ENCODE results near the gene IRF4.

The IRF4 gene

DNA sequence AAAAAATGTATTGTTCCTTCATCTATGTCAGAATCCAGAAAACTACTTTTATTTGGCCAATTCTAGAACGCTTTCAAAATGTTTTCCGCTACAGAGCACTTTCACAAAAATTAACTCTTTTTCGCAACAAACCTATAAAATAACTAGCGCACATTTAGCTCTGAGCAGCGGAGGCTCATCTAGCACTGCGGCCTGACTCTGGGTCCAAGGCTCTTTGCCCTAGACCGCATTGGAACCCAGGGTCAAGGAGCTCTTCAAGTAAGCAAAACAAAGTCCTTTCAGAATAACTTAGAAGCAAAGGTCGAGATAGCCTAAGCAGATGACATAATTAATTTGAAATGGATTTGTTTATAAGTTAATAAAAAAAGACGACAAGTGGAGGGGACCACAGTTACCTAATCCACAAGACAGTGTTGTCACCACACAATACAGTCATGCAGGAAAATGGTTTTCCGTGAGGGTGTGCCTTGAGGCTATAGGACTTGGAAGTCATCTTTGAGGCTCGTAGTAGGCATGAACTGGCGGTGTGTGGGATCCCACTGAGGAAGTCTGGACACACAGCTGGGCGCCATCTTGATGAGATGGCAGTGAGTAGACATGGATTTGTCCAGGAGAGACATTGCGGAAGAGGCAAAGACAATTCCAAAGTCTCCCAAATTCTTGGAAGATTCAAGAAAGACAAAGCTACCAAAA lies 29.2 kb upstream of the IRF4 start:
- Histone ChIP-seq H3K4me1 (no peaks in the 10 kb centered on the region), H3K36me3 (no peaks in the 10 kb centered on the region), H3K4me3 (no peak overlapping the region), H3K27ac (no peak overlapping the region), H3K27me3 (no peaks in the 10 kb centered on the region), H3K9me3 (peaks cover 0 to 17% (median 12%) of the 10 kb centered on the region in 3 donors)
- TF ChIP-seq, protein P1, sequence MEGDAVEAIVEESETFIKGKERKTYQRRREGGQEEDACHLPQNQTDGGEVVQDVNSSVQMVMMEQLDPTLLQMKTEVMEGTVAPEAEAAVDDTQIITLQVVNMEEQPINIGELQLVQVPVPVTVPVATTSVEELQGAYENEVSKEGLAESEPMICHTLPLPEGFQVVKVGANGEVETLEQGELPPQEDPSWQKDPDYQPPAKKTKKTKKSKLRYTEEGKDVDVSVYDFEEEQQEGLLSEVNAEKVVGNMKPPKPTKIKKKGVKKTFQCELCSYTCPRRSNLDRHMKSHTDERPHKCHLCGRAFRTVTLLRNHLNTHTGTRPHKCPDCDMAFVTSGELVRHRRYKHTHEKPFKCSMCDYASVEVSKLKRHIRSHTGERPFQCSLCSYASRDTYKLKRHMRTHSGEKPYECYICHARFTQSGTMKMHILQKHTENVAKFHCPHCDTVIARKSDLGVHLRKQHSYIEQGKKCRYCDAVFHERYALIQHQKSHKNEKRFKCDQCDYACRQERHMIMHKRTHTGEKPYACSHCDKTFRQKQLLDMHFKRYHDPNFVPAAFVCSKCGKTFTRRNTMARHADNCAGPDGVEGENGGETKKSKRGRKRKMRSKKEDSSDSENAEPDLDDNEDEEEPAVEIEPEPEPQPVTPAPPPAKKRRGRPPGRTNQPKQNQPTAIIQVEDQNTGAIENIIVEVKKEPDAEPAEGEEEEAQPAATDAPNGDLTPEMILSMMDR (IDR thresholded peaks at IDR 0.05): no peak
- intact Hi-C loops (cut with DNase I; ENCODE audit: low total_unique reads): no loop called here
- no peak for DNase-seq

DNA sequence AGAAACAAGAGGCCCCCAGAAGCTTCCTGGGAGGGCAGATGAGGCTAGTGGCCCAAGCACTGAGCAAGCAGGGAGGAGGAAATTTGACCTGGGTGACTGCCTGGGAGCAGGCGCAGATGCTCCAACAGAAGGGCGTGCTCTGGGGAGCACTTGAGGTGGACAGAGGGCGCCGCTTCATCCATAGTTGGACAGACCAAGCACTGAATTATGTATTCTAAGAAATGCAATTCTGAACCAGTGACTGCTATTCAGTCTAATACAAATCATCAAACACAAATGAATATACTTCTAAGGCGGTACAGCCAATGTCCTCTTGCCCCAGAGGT lies 28.7 kb upstream of the IRF4 start:
- TF ChIP-seq, protein P1 (IDR thresholded peaks at IDR 0.05): no peak
- no peak overlapping the region for H3K27ac ChIP-seq
- H3K9me3 ChIP-seq: peaks cover 0 to 17% (median 12%) of the 10 kb centered on the region in 3 donors
- H3K36me3 ChIP-seq: no peaks in the 10 kb centered on the region
- no peaks in the 10 kb centered on the region for H3K4me1 ChIP-seq
- peak in 1 of 2 donors; percentile 52 for DNase-seq
- H3K4me3 ChIP-seq: no peak overlapping the region
- no peaks in the 10 kb centered on the region for H3K27me3 ChIP-seq
- intact Hi-C loops (cut with DNase I; ENCODE audit: low total_unique reads): no loop called here

DNA sequence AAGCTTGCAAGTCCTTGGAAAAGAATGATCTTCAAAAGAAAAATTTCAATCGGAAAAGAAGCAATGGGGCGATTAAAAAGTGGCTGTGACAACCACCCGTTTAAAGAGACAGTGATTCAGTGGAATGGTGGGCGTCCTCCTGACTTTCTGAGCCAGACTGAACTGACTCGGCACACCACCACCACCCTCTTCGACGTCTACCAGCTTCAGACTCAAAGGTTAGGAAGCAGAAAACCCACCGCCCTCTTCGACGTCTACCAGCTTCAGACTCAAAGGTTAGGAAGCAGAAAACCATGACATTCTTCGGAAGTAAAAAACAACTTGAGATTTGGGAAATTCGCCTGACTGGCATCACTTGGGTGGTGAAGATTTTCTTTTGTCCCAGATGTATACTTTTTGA lies 28.3 kb upstream of the IRF4 start:
- H3K9me3 ChIP-seq: peaks cover 0 to 17% (median 12%) of the 10 kb centered on the region in 3 donors
- no peak for DNase-seq

DNA sequence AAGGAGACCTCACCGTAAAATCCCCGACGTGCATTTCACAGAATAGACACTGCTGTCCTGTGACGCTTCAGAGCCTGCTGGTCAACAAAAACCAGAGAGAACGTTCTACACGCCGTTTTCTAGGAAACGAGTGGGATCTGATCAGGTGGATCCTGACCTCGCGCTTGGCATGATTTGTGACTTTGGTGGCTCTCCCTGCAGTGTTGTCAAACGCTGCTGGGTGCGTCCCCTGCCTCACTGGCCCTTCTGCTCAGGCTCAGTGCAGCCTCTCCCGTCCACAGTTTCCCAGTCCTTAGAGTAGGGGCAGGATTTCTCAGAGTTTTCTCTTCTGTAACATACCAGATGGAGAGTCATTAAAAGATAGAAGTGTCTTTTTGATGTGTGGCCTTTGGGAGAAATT lies 27.6 kb upstream of the IRF4 start:
- Histone ChIP-seq H3K36me3 (no peaks in the 10 kb centered on the region), H3K27me3 (peaks cover 0 to 1% of the 10 kb centered on the region in 2 donors), H3K9me3 (peaks cover 0 to 17% (median 12%) of the 10 kb centered on the region in 3 donors), H3K4me3 (no peak overlapping the region), H3K27ac (no peak overlapping the region), H3K4me1 (no peaks in the 10 kb centered on the region)
- TF ChIP-seq, protein P1 (IDR thresholded peaks at IDR 0.05): no peak
- intact Hi-C loops (cut with DNase I; ENCODE audit: low total_unique reads): no loop called here
- no peak for DNase-seq

More for the DNA sequence above, 28.3 kb upstream of the IRF4 start:
- TF ChIP-seq, protein P1 (IDR thresholded peaks at IDR 0.05): no peak
- intact Hi-C loops (cut with DNase I; ENCODE audit: low total_unique reads): no loop called here
- H3K27me3 ChIP-seq: no peaks in the 10 kb centered on the region
- no peaks in the 10 kb centered on the region for H3K36me3 ChIP-seq
- no peaks in the 10 kb centered on the region for H3K4me1 ChIP-seq
- no peak overlapping the region for H3K27ac ChIP-seq
- no peak overlapping the region for H3K4me3 ChIP-seq

DNA sequence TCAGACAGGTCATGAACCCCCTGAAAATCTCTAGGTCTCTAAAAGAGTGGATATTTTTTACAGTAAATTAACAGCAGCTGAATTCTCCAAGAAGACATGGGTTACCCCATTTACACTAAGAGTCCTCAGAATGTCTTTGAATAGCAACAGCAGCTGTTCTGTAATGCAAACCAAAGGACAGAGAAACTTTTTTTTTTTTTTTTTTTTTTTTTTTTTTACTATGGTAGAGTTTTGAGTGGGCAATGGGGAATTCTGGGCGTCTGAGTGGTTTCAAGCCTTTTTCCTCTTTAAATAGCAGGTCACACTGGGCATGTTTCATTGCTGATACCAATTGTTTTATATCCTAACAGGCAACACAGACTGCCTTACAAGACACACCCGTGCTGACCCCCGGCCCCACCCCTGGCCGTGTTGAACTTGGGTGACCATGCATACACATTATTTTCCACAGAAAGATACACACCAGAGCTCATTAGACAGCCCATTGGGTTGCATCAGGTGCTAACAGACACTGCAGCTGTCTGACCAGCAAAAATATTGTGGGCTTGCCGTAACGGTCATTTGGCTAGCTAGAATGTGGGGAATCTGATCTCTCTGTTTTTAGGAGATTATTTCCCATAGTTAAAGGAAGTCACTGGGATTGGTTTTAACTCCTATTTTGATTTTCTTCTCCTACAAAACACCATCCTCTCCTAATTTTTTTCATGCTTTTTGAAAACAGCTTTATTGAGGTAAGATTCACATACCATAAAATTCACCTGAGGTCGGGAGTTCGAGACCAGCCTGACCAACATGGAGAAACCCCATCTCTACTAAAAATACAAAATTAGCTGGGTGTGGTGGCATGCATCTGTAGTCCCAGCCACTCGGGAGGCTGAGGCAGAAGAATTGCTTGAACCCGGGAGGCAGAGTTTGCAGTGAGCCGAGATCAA lies 26.7 kb upstream of the IRF4 start:
- DNase-seq: peak in 1 of 2 donors; percentile 56
- Histone ChIP-seq H3K36me3 (no peaks in the 10 kb centered on the region), H3K27me3 (peaks cover 0 to 6% of the 10 kb centered on the region in 2 donors), H3K27ac (no peak overlapping the region), H3K9me3 (peaks cover 0 to 17% (median 12%) of the 10 kb centered on the region in 3 donors), H3K4me1 (no peaks in the 10 kb centered on the region), H3K4me3 (no peak overlapping the region)
- intact Hi-C loops (cut with DNase I; ENCODE audit: low total_unique reads): no loop called here
- TF ChIP-seq, protein P1 (IDR thresholded peaks at IDR 0.05): no peak
